A549 (cell line): ENCODE data around the gene SZT2. TPM values are rescaled to one million over a fixed set of nuclear protein-coding genes. Genes with fewer than 3 reads are reported as not detected.

Experiments used
- ATAC-seq, 2 experiments: fragments of 200-7000 bp in 1 of 2; fragments of >200 bp in 1 of 2; cut with Nextera tagmentation in 1 of 2; cut with Tn5 transposase in 1 of 2; 3 replicates each; pipeline versions ENCODE4 v1.8.0 to v1.9.1; 2018 to 2020; ENCODE audit warnings: mild to moderate bottlenecking in 1 of 2, moderate library complexity in 1 of 2
- CTCF ChIA-PET: fragments of 300-600 bp; sonication (Branson Sonifier 250); formaldehyde crosslinking; extraction: SDS; loops from one replicate; lab custom pipeline; 2021; ENCODE audit warnings: antibody characterized with exemption, inconsistent platforms; lab: Yijun Ruan, JAX
- POLR2A ChIA-PET: fragments of 350-600 bp; formaldehyde crosslinking; extraction: SDS; loops from one replicate; lab custom pipeline; 2021; ENCODE audit warnings: antibody characterized with exemption, inconsistent platforms; lab: Yijun Ruan, JAX
- DNase-seq, 2 experiments: peaks; one replicate each; pipeline versions ENCODE4 v3.0.0 to v3.0.0-alpha.2; 2011 to 2016; ENCODE audit warnings: low read depth in 1 of 2, low spot score in 1 of 2
- FAIRE-seq: peaks from 2 replicates; lab custom pipeline; 2011; peaks lifted over from hg19 to GRCh38; lab: Jason Lieb, UNC
- H3K27ac ChIP-seq, 2 experiments: fragments of >200 bp; sonication (Bioruptor Twin); formaldehyde crosslinking; 3 replicates each; pipeline ENCODE4 v1.5.1; 2016 to 2017
- H3K4me1 ChIP-seq: fragments of >200 bp; sonication (Bioruptor Twin); formaldehyde crosslinking; 3 replicates; pipeline ENCODE4 v1.6.1; 2016
- H3K4me2 ChIP-seq: fragments of >200 bp; sonication (Bioruptor Twin); formaldehyde crosslinking; 3 replicates; pipeline ENCODE4 v1.6.1; 2016
- H3K4me3 ChIP-seq: fragments of >200 bp; sonication (Bioruptor Twin); formaldehyde crosslinking; 3 replicates; pipeline ENCODE4 v1.5.1; 2016
- H3K9me3 ChIP-seq: fragments of >200 bp; sonication (Bioruptor Twin); formaldehyde crosslinking; 3 replicates; pipeline ENCODE4 v1.6.1; 2016
- BHLHE40 ChIP-seq: IDR thresholded peaks from 2 replicates; pipeline ENCODE4 v1.6.1; 2012; ENCODE audit warnings: low read depth, low read length, inconsistent platforms
- CBX2 ChIP-seq: fragments of 200-600 bp; sonication (generic); IDR thresholded peaks from 2 replicates; pipeline ENCODE4 v1.6.1; 2016; ENCODE audit warnings: low read depth, mild to moderate bottlenecking, borderline replicate concordance
- CBX8 ChIP-seq: fragments of 200-600 bp; sonication (generic); IDR thresholded peaks from 2 replicates; pipeline ENCODE4 v1.6.1; 2016
- CEBPB ChIP-seq, 2 experiments: fragments of >200 bp in 1 of 2; sonication (Bioruptor Twin) in 1 of 2; formaldehyde crosslinking in 1 of 2; IDR thresholded peaks; 2 replicates each; pipeline ENCODE4 v1.6.1; 2012 to 2016
- CHD2 ChIP-seq: fragments of 150-350 bp; IDR thresholded peaks from 2 replicates; pipeline ENCODE4 v1.6.1; 2014; ENCODE audit warnings: low read length; ENCODE audit not compliant: partially characterized antibody
- CHD4 ChIP-seq: fragments of 200-600 bp; sonication (generic); IDR thresholded peaks from 2 replicates; pipeline ENCODE4 v1.6.1; 2016; ENCODE audit warnings: antibody characterized with exemption, mild to moderate bottlenecking, borderline replicate concordance
- EP300 ChIP-seq, 2 experiments: fragments of >200 bp; sonication (Bioruptor Twin); formaldehyde crosslinking; IDR thresholded peaks; 2 replicates in 1 of 2; 3 replicates in 1 of 2; pipeline ENCODE4 v1.6.1; 2016 to 2017
- ESRRA ChIP-seq: fragments of 150-350 bp; IDR thresholded peaks from 2 replicates; pipeline ENCODE4 v1.6.1; 2014; ENCODE audit warnings: mild to moderate bottlenecking, low read length, borderline replicate concordance
- FOSB ChIP-seq: fragments of 250-450 bp; sonication (Bioruptor Pico); IDR thresholded peaks from 2 replicates; pipeline ENCODE4 v1.5.0; 2020; ENCODE audit warnings: mild to moderate bottlenecking, moderate library complexity
- FOSL2 ChIP-seq, 2 experiments: fragments of 450-650 bp in 1 of 2; fragments of >200 bp in 1 of 2; sonication (Bioruptor Twin) in 1 of 2; formaldehyde crosslinking; IDR thresholded peaks; 2 replicates each; pipeline versions ENCODE4 v1.5.0 to v1.6.1; 2016 to 2020; ENCODE audit warnings: mild to moderate bottlenecking in 1 of 2, moderate library complexity in 1 of 2
- HEYL ChIP-seq: fragments of 250-450 bp; sonication (Bioruptor Pico); IDR thresholded peaks from 2 replicates; pipeline ENCODE4 v1.8.0; 2021; ENCODE audit warnings: mild to moderate bottlenecking, moderate library complexity
- HOXB5 ChIP-seq: fragments of 250-450 bp; sonication (Bioruptor Pico); IDR thresholded peaks from 2 replicates; pipeline ENCODE4 v1.5.0; 2020; ENCODE audit warnings: mild to moderate bottlenecking, moderate library complexity
- JUN ChIP-seq, 2 experiments: fragments of >200 bp; sonication (Bioruptor Twin); formaldehyde crosslinking; IDR thresholded peaks; 2 replicates in 1 of 2; 3 replicates in 1 of 2; pipeline ENCODE4 v1.6.1; 2016 to 2017
- JUNB ChIP-seq: fragments of >200 bp; sonication (Bioruptor Twin); formaldehyde crosslinking; IDR thresholded peaks from 2 replicates; pipeline ENCODE4 v1.6.1; 2016
- KDM1A ChIP-seq: fragments of 200-600 bp; sonication (generic); IDR thresholded peaks from 2 replicates; pipeline ENCODE4 v1.6.1; 2016; ENCODE audit warnings: low read depth, mild to moderate bottlenecking
- MAZ ChIP-seq: fragments of 150-350 bp; IDR thresholded peaks from 2 replicates; pipeline ENCODE4 v1.6.1; 2014; ENCODE audit warnings: antibody characterized with exemption, low read depth, low read length, borderline replicate concordance
- MYC ChIP-seq: IDR thresholded peaks from 2 replicates; pipeline ENCODE4 v1.6.1; 2012; ENCODE audit warnings: mild to moderate bottlenecking, inconsistent platforms, low read length, improper control_type of control experiment, borderline replicate concordance
- NR3C1 ChIP-seq: fragments of >200 bp; sonication (Bioruptor Twin); formaldehyde crosslinking; IDR thresholded peaks from 3 replicates; pipeline ENCODE4 v1.6.1; 2017
- PHF8 ChIP-seq: fragments of 200-600 bp; sonication (generic); IDR thresholded peaks from 2 replicates; pipeline ENCODE4 v1.6.1; 2016; ENCODE audit warnings: low read depth, mild to moderate bottlenecking, antibody characterized with exemption, moderate library complexity, borderline replicate concordance
- POLR2AphosphoS2 ChIP-seq: conservative IDR thresholded peaks from 2 replicates; pipeline ENCODE4 v1.6.1; 2012; ENCODE audit warnings: low read length, improper control_type of control experiment, inconsistent platforms
- RAD21 ChIP-seq, 2 experiments: fragments of >200 bp in 1 of 2; sonication (Bioruptor Twin) in 1 of 2; formaldehyde crosslinking in 1 of 2; IDR thresholded peaks in 1 of 2; conservative IDR thresholded peaks in 1 of 2; 2 replicates in 1 of 2; 3 replicates in 1 of 2; pipeline ENCODE4 v1.6.1; 2012 to 2018; ENCODE audit warnings: inconsistent platforms in 1 of 2
- RFX5 ChIP-seq: fragments of 450-650 bp; IDR thresholded peaks from 2 replicates; pipeline ENCODE4 v1.7.1; 2014; ENCODE audit warnings: antibody characterized with exemption, mild to moderate bottlenecking, moderate library complexity
- RNF2 ChIP-seq: fragments of 200-600 bp; sonication (generic); IDR thresholded peaks from 2 replicates; pipeline ENCODE4 v1.6.1; 2016; ENCODE audit warnings: low read depth, mild to moderate bottlenecking, antibody characterized with exemption, moderate library complexity, borderline replicate concordance
- SMC3 ChIP-seq: fragments of >200 bp; sonication (Bioruptor Twin); formaldehyde crosslinking; IDR thresholded peaks from 3 replicates; pipeline ENCODE4 v1.6.1; 2018; ENCODE audit warnings: inconsistent platforms
- TFCP2L1 ChIP-seq: fragments of 250-450 bp; sonication (Bioruptor Pico); IDR thresholded peaks from 2 replicates; pipeline ENCODE4 v1.5.0; 2021; ENCODE audit warnings: mild to moderate bottlenecking
- ZSCAN20 ChIP-seq: fragments of 250-450 bp; sonication (Bioruptor Pico); IDR thresholded peaks from 2 replicates; pipeline ENCODE4 v1.8.0; 2022; ENCODE audit warnings: mild to moderate bottlenecking, moderate library complexity
- WGBS: methylation state at CpG from one replicate; pipeline ENCODE4 v1.1.6; 2017; ENCODE audit errors: missing lambda C conversion rate; 5-methylcytosine and 5-hydroxymethylcytosine counted together
- polyA plus RNA-seq, 4 experiments: library from polyadenylated mRNA; depleted of rRNA in 3 of 4; stranded (reverse); fragments of >200 nt; fragmentation: RNase III in 1 of 4; extraction: RNeasy Plus Mini Kit Qiagen cat#74134 plus additional on column Dnase treatment in 1 of 4; gene quantifications; 2 replicates in 3 of 4; 3 replicates in 1 of 4; pipeline ENCODE4 v1.2.3, GENCODE V29; 2011 to 2017
- TF ChIP-seq, protein P1 (sequence below): IDR thresholded peaks from 2 replicates; pipeline ENCODE4 v1.6.1; 2012
- TF ChIP-seq, protein P2 (sequence below): fragments of 250-450 bp; sonication (Bioruptor Pico); IDR thresholded peaks from 2 replicates; pipeline ENCODE4 v1.5.0; 2020; ENCODE audit warnings: low read depth, mild to moderate bottlenecking, moderate library complexity
- TF ChIP-seq, protein P3 (sequence below): IDR thresholded peaks from 2 replicates; pipeline ENCODE4 v1.6.1; 2012
- TF ChIP-seq, protein P4 (sequence below): fragments of 250-450 bp; sonication (Bioruptor Pico); IDR thresholded peaks from 2 replicates; pipeline ENCODE4 v1.5.0; 2021; ENCODE audit warnings: mild to moderate bottlenecking, moderate library complexity, borderline replicate concordance
- TF ChIP-seq, protein P5 (sequence below): IDR thresholded peaks from 2 replicates; pipeline ENCODE4 v1.6.1; 2012; ENCODE audit warnings: low read depth, borderline replicate concordance
- TF ChIP-seq, protein P6 (sequence below): fragments of >200 bp; sonication (Bioruptor Twin); formaldehyde crosslinking; IDR thresholded peaks from 3 replicates; pipeline ENCODE4 v1.5.1; 2016

The SZT2 gene
- polyA plus RNA-seq, 2 of the 4 experiments (the other 2 are of a cell fraction): 6.1 to 6.5 TPM

DNA sequence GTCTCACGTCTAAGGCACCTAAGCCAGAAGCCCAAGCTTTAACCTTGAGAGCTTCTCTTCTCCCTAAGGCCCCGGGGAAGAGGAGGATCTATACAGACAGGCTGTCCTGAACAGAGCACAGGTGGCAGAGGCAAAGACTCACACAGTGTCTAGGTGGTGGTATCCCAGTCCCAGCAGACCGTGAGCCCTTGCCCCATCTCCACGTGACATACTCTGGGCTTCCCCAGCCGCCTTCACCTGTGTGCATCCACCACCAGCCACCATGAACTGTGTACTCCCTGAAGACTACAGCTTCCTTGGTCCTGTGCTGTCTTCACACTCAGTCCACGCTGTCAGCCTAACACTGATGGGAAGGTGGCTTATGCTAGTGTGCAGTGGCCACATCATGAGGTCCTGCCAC lies 31.7 kb downstream of the SZT2 start:
- POLR2A ChIA-PET: no interaction called here
- CTCF ChIA-PET: interaction anchor here (1.3 kb wide), 1 partner anchor 194 kb away, joined by 3 read pairs; no protein-coding TSS in a partner anchor
- 96% methylated on average over 5 of the region's 6 CpGs for WGBS
- Histone ChIP-seq H3K9me3 (no peaks in the 10 kb centered on the region), H3K4me2 (no peak overlapping the region), H3K4me3 (no peak overlapping the region), H3K4me1 (peaks cover 7% of the 10 kb centered on the region; the same call in 1 of the 3 replicates), H3K27ac (no peak overlapping the region)
- ATAC-seq (no peak), DNase-seq (no peak), FAIRE-seq (no peak)
- TF ChIP-seq, protein P1, sequence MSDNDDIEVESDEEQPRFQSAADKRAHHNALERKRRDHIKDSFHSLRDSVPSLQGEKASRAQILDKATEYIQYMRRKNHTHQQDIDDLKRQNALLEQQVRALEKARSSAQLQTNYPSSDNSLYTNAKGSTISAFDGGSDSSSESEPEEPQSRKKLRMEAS: no peak
- TF ChIP-seq TFCP2L1 (CRISPR knock-in tag) (no peak), FOSB (no peak), HOXB5 (CRISPR knock-in tag) (no peak), EP300 (IDR thresholded peaks at IDR 0.05) (no peak), PHF8 (no peak), NR3C1 (no peak), JUNB (no peak), FOSL2 (IDR thresholded peaks at IDR 0.05) (no peak), FOSL2 (CRISPR knock-in tag; IDR thresholded peaks at IDR 0.05) (no peak), CBX2 (no peak), RNF2 (no peak), BHLHE40 (no peak), KDM1A (no peak), HEYL (CRISPR knock-in tag) (no peak), POLR2AphosphoS2 (no peak), CHD4 (no peak), ZSCAN20 (no peak), SMC3 (no peak)
- TF ChIP-seq, protein P2, sequence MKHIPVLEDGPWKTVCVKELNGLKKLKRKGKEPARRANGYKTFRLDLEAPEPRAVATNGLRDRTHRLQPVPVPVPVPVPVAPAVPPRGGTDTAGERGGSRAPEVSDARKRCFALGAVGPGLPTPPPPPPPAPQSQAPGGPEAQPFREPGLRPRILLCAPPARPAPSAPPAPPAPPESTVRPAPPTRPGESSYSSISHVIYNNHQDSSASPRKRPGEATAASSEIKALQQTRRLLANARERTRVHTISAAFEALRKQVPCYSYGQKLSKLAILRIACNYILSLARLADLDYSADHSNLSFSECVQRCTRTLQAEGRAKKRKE (CRISPR knock-in tag): no peak

DNA sequence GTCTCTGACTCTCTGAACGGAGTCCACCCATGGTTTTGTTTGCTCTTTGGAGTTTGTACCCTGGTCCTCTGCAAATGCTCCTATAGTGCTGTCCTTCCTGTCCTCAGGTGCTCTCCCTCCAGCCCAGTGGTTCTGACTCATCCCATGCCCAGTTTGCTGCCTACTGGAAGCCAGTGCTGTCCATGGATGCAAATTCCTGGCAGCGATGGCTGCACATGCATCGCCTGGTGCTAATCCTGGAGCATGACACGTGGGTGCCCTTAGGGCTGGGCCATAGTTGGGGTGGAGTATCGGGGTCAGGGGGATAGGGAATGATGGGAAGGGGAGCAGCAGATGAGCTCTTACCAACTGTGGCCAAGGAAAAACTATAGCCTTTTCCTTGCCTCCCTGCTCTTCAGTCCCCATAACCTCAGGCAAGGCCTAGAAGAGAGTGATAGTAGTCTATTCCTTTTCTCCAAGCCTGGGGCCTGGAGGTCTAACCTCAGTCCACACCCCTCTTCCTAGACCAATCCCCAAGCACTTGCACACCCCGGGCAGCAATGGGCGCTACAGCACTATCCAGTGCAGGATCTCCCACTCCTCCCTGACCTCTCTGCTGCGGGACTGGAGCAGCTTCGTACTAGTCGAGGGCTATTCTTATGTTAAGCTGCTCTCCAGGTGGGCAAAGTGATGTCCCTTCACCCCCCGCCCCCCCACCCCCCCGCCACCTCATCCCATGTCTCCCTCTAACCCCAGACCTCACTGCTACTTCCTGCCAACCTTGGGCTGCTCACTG lies 32.5 kb downstream of the SZT2 start:
- H3K4me3 ChIP-seq: no peak overlapping the region
- WGBS: 92% methylated on average over 10 of the region's 12 CpGs
- H3K27ac ChIP-seq: no peak overlapping the region
- no peak for TF ChIP-seq CEBPB (IDR thresholded peaks at IDR 0.05)
- TF ChIP-seq, protein P3, sequence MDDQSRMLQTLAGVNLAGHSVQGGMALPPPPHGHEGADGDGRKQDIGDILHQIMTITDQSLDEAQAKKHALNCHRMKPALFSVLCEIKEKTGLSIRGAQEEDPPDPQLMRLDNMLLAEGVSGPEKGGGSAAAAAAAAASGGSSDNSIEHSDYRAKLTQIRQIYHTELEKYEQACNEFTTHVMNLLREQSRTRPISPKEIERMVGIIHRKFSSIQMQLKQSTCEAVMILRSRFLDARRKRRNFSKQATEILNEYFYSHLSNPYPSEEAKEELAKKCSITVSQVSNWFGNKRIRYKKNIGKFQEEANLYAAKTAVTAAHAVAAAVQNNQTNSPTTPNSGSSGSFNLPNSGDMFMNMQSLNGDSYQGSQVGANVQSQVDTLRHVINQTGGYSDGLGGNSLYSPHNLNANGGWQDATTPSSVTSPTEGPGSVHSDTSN: no peak
- TF ChIP-seq, protein P4, sequence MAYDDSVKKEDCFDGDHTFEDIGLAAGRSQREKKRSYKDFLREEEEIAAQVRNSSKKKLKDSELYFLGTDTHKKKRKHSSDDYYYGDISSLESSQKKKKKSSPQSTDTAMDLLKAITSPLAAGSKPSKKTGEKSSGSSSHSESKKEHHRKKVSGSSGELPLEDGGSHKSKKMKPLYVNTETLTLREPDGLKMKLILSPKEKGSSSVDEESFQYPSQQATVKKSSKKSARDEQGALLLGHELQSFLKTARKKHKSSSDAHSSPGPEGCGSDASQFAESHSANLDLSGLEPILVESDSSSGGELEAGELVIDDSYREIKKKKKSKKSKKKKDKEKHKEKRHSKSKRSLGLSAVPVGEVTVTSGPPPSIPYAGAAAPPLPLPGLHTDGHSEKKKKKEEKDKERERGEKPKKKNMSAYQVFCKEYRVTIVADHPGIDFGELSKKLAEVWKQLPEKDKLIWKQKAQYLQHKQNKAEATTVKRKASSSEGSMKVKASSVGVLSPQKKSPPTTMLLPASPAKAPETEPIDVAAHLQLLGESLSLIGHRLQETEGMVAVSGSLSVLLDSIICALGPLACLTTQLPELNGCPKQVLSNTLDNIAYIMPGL (CRISPR knock-in tag): no peak
- no peak for TF ChIP-seq SMC3
- TF ChIP-seq CHD2: no peak
- TF ChIP-seq HOXB5 (CRISPR knock-in tag): no peak
- TF ChIP-seq JUN (IDR thresholded peaks at IDR 0.05): no peak
- TF ChIP-seq, protein P5, sequence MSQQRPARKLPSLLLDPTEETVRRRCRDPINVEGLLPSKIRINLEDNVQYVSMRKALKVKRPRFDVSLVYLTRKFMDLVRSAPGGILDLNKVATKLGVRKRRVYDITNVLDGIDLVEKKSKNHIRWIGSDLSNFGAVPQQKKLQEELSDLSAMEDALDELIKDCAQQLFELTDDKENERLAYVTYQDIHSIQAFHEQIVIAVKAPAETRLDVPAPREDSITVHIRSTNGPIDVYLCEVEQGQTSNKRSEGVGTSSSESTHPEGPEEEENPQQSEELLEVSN: no peak
- TF ChIP-seq JUNB: no peak
- TF ChIP-seq, protein P6, sequence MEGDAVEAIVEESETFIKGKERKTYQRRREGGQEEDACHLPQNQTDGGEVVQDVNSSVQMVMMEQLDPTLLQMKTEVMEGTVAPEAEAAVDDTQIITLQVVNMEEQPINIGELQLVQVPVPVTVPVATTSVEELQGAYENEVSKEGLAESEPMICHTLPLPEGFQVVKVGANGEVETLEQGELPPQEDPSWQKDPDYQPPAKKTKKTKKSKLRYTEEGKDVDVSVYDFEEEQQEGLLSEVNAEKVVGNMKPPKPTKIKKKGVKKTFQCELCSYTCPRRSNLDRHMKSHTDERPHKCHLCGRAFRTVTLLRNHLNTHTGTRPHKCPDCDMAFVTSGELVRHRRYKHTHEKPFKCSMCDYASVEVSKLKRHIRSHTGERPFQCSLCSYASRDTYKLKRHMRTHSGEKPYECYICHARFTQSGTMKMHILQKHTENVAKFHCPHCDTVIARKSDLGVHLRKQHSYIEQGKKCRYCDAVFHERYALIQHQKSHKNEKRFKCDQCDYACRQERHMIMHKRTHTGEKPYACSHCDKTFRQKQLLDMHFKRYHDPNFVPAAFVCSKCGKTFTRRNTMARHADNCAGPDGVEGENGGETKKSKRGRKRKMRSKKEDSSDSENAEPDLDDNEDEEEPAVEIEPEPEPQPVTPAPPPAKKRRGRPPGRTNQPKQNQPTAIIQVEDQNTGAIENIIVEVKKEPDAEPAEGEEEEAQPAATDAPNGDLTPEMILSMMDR: no peak
- TF ChIP-seq ESRRA: no peak
- no peak for TF ChIP-seq RAD21 (conservative IDR thresholded peaks at IDR 0.05 in 1 of 2, IDR thresholded peaks at IDR 0.05 in 1 of 2)
- TF ChIP-seq RFX5: no peak
- TF ChIP-seq CBX2: no peak
- no peak for TF ChIP-seq CBX8
- no peak for TF ChIP-seq MYC
- no peak for TF ChIP-seq MAZ
- no peak for DNase-seq
- FAIRE-seq: no peak
- no peaks in the 10 kb centered on the region for H3K9me3 ChIP-seq
- ATAC-seq: no peak
- peaks cover 7% of the 10 kb centered on the region; the same call in 1 of the 3 replicates for H3K4me1 ChIP-seq
- POLR2A ChIA-PET: no interaction called here
- CTCF ChIA-PET: no interaction called here
- no peak overlapping the region for H3K4me2 ChIP-seq
